GM21717 (cell line): ENCODE measurements around the gene TFE3.

ENCODE experiments used
- ATAC-seq: cut with Tn5 transposase; IDR thresholded peaks from one replicate; pipeline ENCODE4 v1.9.1; 2021; ENCODE audit warnings: mild to moderate bottlenecking, moderate library complexity; ENCODE audit not compliant: unreplicated experiment

Gene TFE3

DNA sequence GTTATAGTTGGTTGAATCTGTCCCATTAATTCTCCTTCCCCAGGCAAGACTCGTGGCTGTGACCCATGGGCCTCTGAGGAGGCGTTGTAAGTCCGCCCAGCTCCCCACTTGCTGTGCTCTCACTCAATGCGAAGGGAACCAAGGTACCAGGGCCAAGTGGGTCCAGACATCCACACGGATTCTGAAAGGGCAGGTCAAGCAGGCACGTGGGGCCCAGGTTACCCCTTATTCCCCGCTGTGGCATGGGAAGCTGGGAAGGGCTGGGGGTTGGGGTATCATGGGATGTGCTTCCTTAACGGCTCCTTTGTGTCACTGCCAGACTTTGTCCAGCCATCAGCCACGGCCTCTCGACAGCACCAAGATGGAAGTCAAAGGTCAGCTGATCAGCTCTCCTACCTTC, 18.8 kb upstream of the TFE3 start:
- ATAC-seq: no peak

DNA sequence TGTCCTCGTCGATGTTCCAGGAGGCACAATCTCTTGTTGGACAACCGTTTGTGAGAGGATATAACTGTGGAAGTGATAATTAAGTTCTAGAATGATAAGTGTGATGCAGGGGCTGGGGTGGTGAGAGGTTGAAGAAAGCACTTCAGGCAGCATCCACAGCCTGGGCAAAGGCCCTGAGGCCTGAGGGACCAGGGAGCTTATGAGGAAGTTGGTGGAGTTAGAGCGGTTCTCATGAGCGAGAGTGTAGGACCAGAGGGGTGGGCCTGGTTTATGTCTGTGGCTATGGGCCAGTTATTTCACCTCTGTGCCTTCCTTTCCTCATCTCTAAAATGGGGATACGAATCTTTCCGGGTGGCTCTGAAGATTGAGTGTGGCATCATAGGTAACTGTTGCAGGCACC, 18.3 kb upstream of the TFE3 start:
- no peak for ATAC-seq

DNA sequence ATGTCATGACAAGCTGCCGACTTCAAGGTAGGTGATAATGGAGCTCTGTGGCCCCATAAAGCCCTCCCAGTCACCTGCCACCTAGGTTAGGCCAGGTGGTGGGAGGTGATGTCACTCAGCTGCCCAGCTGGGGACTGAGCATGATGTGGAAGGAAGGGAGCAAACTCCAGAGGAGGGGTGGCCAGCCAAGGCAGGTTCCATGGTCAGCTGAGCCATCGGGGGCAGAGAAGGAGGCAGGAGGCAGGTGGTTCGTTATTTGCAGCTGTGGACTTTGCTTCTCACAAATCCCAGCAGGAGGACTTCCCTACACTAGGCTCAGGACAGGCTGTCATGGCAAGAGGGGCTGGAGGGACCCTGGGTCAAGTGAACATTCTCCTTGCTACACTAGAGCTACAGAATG, 17.8 kb upstream of the TFE3 start:
- no peak for ATAC-seq

DNA sequence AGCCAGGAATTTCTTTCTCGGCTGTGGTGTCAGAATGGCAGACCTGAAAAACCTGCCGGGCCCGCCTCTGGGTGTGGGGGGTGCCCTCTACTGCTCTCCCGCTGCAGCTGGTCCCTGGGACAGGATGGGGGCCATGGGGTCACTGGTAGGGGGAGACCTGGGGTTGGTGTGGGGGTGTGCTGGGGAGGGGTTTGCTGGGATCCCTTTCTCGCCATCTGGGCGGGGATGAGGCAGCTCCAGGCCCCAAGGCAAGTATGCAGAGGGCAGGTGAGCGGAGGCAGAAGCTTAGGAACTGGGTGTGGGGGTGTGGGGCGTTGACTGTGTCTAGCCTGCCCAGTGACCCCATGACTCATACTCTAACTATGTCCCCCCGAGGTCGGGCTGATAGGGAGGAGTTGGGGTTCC, 16.5 kb upstream of the TFE3 start:
- ATAC-seq: no peak

DNA sequence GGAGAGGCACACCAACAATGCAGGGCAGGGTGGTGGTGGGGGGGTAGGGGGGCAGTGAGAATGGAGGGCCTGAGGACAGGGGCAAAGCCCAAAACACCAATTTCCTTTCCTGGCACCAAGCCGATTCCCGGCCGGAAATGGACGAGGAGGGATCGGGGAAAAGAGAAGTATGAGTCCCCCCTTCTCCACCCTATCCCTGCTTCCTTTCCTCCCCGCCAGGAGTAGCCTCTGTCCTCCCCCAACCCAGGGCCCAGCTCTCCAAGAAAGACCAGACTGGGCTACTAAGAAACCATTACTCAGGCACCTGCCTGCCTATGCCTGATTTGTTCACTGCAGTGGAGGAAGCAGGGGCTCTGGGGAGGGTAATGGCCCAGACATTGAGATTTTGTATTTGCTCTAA, 16.0 kb upstream of the TFE3 start:
- no peak for ATAC-seq

DNA sequence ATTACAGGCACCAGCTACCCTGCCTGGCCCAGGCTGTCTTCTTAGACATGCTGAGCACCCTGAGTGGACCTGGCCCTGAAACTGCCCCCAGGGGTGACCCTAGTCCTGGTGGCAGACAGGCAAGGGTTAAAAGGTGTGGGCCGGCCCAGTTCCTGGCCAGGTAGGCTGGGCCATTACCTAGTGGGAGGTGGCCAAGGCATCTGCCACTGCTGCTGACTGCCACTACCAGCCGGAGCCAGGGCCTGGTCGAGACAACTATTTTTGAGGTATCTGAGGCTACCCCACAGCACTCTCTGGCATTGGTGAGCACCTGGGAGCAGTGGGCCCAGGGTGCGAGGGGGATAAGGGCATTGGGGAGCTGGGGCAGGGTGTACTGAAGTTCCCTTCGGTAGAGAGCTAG, 15.6 kb upstream of the TFE3 start, which contains the start of gene CCDC120:
Gene CCDC120 (plus strand): TSS at position 206 of the 400 bp plus-strand sequence. CDS start 3,043 bp downstream, outside the sequence.
- ATAC-seq: no peak

DNA sequence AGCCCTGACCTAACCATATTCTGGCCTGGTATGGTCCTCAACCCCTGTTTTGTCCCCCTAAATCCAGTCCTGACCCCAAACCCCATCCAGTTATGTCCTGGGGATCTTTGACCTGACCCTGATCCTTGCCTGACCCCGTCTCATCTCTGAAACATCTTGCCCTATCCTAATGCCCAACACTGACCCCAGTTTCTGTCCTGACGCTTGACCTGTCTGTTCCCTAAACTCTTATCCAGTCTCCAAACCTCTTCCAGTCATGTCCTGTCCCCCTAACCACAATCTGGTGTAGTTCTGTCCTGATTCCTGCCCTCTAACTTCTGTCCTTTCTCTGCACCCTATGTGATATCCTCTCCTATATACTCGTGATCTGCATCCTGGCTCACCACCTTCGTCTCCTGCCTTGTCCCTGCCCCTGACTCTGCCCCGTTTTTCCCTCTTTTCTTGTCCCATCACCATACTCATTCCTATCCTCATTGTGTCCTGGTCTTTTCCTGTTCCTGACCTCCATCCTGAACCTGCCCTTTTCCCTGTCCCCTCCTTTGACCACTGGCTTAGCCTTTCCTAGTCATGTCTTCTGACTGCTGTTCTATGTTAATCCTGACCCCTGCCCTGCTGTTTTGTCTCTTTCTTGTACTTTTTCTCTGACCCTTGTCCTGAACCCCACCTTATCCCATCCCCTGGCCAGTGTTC, 11.1 kb upstream of the TFE3 start:
- no peak for ATAC-seq

DNA sequence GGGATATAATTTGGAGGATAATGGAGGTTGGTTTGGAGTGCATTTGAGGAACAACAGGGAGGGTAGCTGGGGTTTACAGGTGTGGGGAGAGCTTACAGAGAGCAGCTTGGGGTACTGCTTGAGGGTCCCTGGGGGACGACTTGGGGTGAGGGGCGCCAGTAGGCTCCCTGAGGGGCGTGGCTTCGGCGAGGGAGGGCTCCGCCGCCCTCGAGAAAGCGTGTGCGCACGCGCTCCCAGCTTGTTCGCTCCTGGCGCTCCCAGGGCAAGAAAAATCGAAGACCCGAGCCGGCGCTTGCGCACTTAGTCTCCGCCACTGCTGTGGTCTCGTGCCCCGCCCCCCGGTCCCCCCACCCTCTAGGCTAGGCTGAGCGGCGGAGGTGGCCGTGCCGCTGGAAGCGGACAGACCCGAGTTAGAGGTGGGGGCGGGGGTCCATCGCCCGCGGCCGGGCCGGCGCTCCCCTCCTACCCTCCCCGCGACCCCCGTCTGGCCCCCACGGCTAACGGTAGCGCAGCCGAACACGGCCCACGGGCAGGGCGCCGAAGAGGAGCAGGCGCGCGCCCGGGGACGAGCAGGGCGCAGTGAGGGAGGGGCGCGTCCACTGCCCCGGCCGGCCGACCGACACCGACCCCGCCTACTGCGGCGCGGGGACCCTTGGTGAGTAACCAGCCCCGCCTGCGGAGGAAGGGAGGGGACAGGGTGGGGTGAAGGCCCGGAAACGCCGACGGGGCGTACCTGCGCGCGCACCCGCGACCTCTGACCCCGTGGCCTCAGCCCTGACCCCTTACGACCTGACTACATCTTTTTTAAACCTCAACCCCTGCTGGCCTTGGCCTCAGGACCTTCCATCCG, 10.3 kb upstream of the TFE3 start:
- ATAC-seq: no peak

DNA sequence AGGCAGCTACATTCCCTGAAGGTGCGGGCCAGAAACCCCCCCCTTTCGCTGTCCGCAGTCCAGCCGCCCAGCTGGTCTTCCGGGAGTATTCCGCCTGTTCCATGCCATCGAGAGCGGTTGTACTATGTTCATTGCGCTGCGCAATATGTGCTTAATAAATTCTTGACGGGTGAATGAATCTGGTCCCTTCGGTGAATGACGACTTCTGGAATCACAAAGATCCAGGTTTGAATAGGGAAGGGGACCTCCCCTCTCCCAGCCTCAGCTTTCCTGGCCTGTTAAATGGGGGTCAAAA, 777 bp upstream of the TFE3 start:
- no peak for ATAC-seq

DNA sequence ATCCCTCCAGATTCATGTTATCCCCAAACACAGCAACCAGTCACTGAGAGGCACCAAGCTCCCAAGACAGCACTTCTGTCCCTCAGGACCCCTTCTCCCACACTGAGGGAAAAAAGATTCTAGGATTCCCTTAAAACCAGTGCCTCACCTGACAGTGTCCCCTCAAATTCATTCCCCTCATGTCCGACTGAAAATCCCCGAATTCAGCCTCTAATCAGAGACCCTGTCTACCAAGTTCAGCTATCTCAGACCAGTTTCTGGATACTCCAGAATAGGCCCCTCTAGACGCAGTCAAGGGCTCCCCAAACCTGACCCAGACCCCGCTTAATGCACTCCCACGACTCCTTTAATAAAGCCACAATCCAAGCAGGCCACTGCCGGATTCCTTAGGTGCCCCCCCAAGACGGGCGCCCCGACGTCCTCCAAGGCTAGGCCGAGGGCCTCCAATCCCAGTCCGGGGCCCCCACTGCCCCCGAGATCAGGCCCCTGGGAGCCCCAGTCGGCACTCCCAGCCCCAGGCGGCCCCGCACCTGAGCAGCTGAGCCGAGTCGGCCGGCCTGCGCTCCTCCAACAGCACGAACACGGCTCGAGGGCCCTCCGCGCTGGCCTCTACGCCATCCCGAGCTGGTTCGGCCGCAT, 457 bp downstream of the TFE3 start:
- peak; percentile 15 for ATAC-seq

DNA sequence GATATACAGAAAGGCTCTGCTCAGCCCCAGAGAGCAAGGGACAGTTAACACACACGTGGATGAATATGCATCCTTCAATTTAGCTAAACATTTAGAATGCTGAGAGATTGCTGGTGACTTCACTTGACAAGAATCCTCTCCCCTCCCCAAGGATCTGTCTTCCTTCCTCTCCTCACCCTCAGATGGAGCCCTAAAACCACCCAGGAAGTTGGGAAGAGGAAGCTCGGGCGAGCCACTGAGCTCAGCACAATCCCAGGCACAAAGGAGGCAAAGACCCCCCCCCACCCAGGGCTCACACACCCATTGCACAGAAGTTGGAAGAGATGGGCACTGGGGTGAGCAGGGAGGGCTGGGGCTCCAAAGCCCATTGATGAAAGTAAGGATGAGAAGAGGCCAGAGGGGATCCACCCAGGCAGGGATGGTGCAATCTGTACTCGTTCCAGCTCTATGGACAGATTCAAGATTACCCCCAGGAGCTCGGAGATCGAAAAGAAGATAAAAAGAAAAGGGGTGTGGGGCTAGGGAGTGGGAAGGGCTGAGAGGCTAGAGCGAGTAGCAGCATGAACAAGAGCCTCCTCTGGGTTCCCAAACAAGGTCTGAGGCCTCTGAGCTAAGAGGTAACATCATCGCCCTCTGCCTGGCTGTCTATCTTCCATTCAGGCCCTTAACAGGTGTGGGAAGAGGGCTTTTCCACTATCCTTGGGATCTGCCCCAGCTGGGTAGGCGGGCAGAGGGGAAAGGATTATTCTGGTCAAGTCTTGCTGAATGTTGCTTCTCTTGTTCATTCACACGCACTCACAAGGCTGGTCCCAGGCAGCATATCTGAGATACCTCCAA, 1.2 kb downstream of the TFE3 start:
- ATAC-seq: no peak

DNA sequence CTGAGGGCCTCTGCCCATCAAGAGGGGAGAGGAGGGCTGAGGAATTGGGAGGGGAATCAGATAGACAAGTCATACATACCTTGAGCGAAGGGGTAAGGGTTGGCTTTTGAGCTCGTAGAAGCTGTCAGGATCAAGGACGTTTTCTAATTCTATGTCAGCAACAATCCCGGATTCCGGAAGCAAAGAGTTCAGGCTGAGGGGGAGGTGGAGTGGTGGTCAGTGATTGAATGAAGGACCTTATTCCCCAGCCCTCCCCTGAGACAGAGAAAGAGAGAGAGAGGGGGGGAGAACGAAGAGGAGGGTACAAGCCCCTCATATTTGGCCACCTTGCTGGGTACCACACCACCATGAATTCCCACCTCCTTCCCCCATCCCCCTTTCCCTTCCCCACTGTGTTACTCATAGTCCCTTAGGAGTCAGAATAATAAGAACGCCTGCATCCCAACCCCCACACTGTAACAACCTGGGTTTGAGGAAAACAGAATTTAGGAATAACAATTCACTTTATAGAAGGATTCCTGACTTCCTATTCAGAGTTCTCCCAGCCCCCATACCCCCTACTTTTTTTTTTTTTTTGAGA, 2.7 kb downstream of the TFE3 start:
- no peak for ATAC-seq

DNA sequence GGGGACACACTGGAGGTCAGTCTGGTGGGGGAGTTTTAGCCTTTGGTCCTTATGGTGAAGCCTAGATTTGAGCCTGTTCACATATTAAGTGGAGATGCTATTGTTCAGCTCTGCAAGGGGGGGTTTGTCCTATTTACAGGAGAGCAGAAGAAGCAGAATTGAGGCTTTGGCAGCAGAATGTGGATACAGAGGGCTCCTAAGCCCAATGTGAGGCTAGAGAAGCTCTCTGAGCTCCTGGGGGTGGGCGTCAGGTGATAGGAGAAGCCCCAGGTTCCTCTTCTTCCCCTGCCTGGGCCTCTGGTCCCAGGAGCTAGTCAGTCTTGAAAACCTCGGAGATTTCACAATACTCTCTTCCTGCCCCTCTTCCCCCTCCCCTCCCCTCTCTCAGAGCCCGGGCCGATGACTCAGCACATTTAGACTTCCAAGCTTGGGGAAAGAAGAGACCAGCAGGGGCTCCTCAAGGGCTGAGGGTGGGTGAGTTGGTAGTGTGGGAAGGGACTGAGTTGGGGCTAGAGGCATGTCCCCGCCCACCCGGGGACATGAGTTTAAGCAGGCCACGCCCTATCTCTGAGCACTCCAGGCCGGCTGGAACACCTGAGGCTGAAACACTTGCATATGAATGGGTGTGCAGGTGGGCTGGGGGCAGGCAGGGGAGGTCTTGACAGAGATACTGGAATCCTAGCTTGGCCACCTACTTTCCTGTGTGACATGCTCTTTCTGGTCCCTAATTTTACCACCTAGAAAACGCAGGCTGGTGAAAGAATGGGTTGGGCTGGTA, 3.4 kb downstream of the TFE3 start:
- no peak for ATAC-seq

DNA sequence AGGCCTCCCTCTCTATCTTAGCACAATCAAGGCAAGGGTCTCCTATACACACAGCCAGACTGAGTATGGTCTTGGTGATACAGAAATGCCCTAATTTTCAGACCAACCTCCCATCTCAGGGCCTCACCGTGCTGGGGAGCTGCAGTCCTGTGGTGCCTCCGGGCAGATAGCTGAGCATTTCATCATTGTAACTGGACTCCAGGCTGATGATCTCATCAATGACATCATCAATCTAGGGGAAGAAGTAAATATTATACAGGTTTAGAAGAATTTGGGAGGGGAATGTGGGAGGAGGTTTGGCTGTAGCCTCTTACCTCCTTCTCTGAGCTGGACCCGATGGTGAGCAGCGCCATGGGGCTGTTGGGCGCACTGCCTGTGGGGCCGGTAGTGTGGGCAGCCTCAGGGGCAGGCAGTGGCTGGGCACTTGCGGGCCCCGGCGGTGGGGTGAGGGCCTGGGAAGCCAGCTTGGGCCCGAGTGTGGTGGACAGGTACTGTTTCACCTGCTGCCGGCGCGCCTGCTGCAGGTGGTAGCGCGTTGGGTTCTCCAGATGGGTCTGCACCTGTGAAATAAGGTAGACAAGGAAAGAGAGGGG, 5.2 kb downstream of the TFE3 start:
- no peak for ATAC-seq

DNA sequence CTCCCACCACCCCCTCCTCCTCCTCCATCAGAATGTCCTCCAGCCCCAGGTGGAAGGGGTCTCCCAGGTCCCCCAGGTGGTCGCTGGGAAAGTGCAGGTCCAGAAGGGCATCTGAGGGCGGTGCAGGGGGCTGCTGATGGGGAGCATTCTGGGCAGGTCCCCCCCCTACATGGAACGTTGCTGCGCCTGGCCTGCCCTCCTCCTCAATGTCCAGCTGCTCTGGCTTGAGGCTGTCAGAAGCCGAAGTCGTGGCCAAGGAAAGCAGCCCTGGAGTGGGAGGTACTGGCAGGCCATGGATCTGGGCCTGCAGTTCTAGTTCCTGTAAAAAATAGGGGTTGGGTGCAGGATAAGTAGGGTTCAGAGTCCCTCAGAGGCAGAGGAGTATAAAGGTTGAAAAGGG, 12.9 kb downstream of the TFE3 start:
- ATAC-seq: no peak

DNA sequence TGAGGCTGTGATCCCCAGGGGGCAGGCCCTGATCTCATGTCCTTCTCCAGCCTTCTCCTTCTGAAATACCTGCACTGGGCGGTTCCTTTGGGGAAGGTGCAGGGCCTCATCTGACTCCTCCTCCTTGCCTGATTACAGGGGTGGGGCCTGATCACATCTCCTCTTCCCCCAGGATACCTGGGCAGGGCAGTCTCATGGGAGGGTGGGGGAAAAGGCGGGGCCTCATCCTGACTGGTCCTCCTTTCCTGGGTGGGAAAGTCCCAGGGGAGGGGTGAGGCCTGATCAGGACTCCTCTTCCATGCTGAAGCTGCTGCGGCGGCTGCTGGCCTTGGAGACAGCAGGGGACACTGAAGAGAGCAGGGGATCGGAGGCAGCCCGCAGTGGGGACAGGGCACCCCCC, 13.3 kb downstream of the TFE3 start:
- ATAC-seq: no peak

DNA sequence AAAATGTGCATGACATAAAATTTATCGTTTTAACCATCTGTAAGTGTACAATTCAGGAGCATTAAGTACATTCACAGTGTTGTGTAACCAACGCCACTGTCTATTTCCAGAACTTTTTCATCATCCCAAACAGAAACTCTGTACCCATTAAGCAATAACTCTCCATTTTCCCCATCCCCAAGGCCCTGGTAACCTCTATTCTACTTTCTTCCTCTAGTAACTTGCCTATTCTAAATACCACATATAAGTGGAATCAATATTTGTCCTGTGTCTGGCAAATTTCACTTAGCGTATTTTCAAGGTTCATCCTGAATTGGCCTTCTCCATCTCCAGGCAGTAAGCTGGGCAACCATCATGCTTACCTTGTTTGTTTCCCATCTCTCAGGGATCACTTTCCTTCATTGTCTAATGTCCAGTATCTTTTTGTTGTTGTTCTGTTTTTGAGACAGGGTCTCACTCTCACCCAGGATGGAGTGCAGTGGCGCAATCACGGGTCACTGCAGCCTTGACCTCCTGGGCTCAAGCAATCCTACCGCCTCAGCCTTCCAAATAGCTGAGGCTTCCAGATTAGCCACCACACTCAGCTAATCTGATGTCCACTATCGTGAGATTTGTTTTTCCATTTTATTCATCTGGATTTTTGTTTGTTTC, 23.4 kb downstream of the TFE3 start:
- no peak for ATAC-seq

DNA sequence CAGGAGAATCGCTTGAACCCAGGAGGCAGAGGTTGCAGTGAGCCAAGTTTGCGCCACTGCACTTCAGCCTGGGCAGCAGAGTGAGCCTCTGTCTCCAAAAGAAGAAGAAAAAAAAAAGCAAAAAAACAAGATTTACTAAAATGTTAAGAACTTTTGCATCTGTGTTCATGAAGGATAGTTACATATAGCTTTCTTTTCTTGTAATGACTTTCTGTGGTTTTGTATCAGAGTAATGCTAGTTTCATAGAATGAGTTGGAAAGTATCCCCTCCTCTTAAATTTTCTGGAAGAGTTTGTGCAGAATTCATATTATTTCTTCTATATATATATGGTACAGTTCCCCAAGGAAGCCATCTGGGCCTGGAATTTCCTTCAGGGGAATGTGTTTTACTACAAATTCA, 24.1 kb downstream of the TFE3 start:
- ATAC-seq: no peak

DNA sequence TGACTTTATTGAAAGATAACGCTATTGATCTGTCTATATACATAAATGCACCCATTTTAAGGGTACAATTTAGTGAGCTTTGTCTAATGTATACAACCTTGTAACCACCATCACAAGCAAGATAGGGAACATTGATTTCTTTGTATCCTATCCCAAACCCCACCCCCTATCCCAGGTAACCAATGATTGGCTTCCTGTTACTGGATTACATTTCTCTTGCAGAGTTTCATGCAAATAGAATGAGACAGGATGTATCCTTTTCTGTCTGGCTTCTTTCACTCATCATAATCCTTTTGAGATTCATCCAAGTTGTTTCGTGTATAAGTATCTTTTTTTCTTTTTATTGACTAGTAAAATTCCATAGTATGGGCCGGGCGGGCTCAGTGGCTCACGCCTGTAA, 39.5 kb downstream of the TFE3 start:
- no peak for ATAC-seq
